Adrenal gland (tissue), 5 donors: Measurements from ENCODE around the gene CIZ1.
A peak's percentile ranks its signal among the peaks of the same experiment; 100 is the strongest.

Experiments used
- CTCF ChIP-seq, 6 experiments: fragments of 450-650 bp in 4 of 6; fragments of 200-600 bp in 2 of 6; sonication (generic) in 1 of 6; IDR thresholded peaks; 1 replicate in 5 of 6; 2 replicates in 1 of 6; pipeline versions ENCODE4 v1.5.1 to v1.8.0; 2016 to 2021; ENCODE audit warnings: antibody characterized with exemption in 6 of 6, mild to moderate bottlenecking in 2 of 6, moderate library complexity in 1 of 6
- POLR2A ChIP-seq, 2 donors: fragments of 450-650 bp; IDR thresholded peaks; one replicate each; pipeline ENCODE4 v1.6.1; 2017; ENCODE audit warnings: antibody characterized with exemption in 2 of 2, mild to moderate bottlenecking in 2 of 2, moderate library complexity in 1 of 2
- donor health status: DM: no; HTN: no; CAD: no.

- TF ChIP-seq POLR2A (IDR thresholded peaks at IDR 0.05) (peak in 1 of 2 donors; percentile 60), CTCF (IDR thresholded peaks at IDR 0.05) (no peak)
Observed at GRCh38 chr9:128162215-128163026, 29.0 kb downstream of the CIZ1 start.
